ENCODE data around the gene SMYD5.

Gene SMYD5

GRCh38 chr2:73249636-73250035 is 35.6 kb downstream of the SMYD5 start:
- Histone ChIP-seq H4K5ac (ENCODE audit: low read length) (no peak overlapping the region), H3K36me3 (ENCODE audit: control insufficient read depth, insufficient read depth, low read length) (peaks cover 44% of the 10 kb centered on the region), H2BK15ac (replicated peaks; ENCODE audit: low read depth) (no peak overlapping the region), H3K79me2 (ENCODE audit: control insufficient read depth, insufficient read depth, low read length) (no peaks in the 10 kb centered on the region), H3K18ac (ENCODE audit: low read length) (no peak overlapping the region), H3K4me1 (ENCODE audit: control insufficient read depth, low read depth, low read length) (no peaks in the 10 kb centered on the region), H3K27ac (ENCODE audit: low read depth, low read length) (no peak overlapping the region), H3K4me2 (ENCODE audit: low read length) (no peak overlapping the region), H2BK5ac (ENCODE audit: low read length) (no peak overlapping the region), H3K4ac (ENCODE audit: low read depth, low read length) (no peak overlapping the region), H3K9ac (ENCODE audit: low read length) (no peak overlapping the region), H3K27me3 (ENCODE audit: insufficient read depth, low read length, poor library complexity) (no peaks in the 10 kb centered on the region), H3K23ac (ENCODE audit: low read length) (no peak overlapping the region), H3K4me3 (ENCODE audit: low read length) (no peak overlapping the region), H3K79me1 (ENCODE audit: low read length) (peaks cover 2% of the 10 kb centered on the region), H2AK5ac (ENCODE audit: low read length) (no peak overlapping the region), H3K56ac (ENCODE audit: low read length) (no peak overlapping the region), H2BK120ac (ENCODE audit: low read depth, low read length) (no peak overlapping the region), H4K8ac (ENCODE audit: low read depth, low read length) (no peak overlapping the region)
- no peak for DNase-seq
- WGBS (ENCODE audit: extremely low coverage, insufficient coverage, low lambda C conversion rate) = no CpG with 5 or more reads among the region's 9 CpGs

- no peak overlapping the region for H3K56ac ChIP-seq (ENCODE audit: low read length)
- no peak overlapping the region for H4K8ac ChIP-seq (ENCODE audit: low read depth, low read length)
- H3K27ac ChIP-seq (ENCODE audit: low read depth, low read length) = no peak overlapping the region
- no peak overlapping the region for H3K9ac ChIP-seq (ENCODE audit: low read length)
- no peaks in the 10 kb centered on the region for H3K27me3 ChIP-seq (ENCODE audit: insufficient read depth, low read length, poor library complexity)
- H3K23ac ChIP-seq (ENCODE audit: low read length) = no peak overlapping the region
- H3K79me2 ChIP-seq (ENCODE audit: control insufficient read depth, insufficient read depth, low read length) = no peaks in the 10 kb centered on the region
- H2BK120ac ChIP-seq (ENCODE audit: low read depth, low read length) = no peak overlapping the region
- H3K4me2 ChIP-seq (ENCODE audit: low read length) = no peak overlapping the region
- no peak overlapping the region for H2AK5ac ChIP-seq (ENCODE audit: low read length)
- no peak for DNase-seq
- peaks cover 39% of the 10 kb centered on the region for H3K36me3 ChIP-seq (ENCODE audit: control insufficient read depth, insufficient read depth, low read length)
- H3K79me1 ChIP-seq (ENCODE audit: low read length) = peaks cover 2% of the 10 kb centered on the region
- no peak overlapping the region for H3K18ac ChIP-seq (ENCODE audit: low read length)
- no peak overlapping the region for H3K4me3 ChIP-seq (ENCODE audit: low read length)
- no peak overlapping the region for H2BK15ac ChIP-seq (replicated peaks; ENCODE audit: low read depth)
- no CpG with 5 or more reads among the region's 17 CpGs for WGBS (ENCODE audit: extremely low coverage, insufficient coverage, low lambda C conversion rate)
- no peak overlapping the region for H2BK5ac ChIP-seq (ENCODE audit: low read length)
- H4K5ac ChIP-seq (ENCODE audit: low read length) = no peak overlapping the region
- no peaks in the 10 kb centered on the region for H3K4me1 ChIP-seq (ENCODE audit: control insufficient read depth, low read depth, low read length)
- no peak overlapping the region for H3K4ac ChIP-seq (ENCODE audit: low read depth, low read length)
Measured at GRCh38 chr2:73250872-73251846, 37.1 kb downstream of the SMYD5 start.

GRCh38 chr2:73252238-73253027 is 38.4 kb downstream of the SMYD5 start:
- no peaks in the 10 kb centered on the region for H3K79me2 ChIP-seq (ENCODE audit: control insufficient read depth, insufficient read depth, low read length)
- H3K27ac ChIP-seq (ENCODE audit: low read depth, low read length) = no peak overlapping the region
- H4K5ac ChIP-seq (ENCODE audit: low read length) = no peak overlapping the region
- no peaks in the 10 kb centered on the region for H3K27me3 ChIP-seq (ENCODE audit: insufficient read depth, low read length, poor library complexity)
- H3K36me3 ChIP-seq (ENCODE audit: control insufficient read depth, insufficient read depth, low read length) = peaks cover 35% of the 10 kb centered on the region
- no peak overlapping the region for H2BK15ac ChIP-seq (replicated peaks; ENCODE audit: low read depth)
- no peak overlapping the region for H3K56ac ChIP-seq (ENCODE audit: low read length)
- no peak overlapping the region for H2AK5ac ChIP-seq (ENCODE audit: low read length)
- no peak overlapping the region for H3K4ac ChIP-seq (ENCODE audit: low read depth, low read length)
- H3K9ac ChIP-seq (ENCODE audit: low read length) = no peak overlapping the region
- no peak overlapping the region for H3K4me2 ChIP-seq (ENCODE audit: low read length)
- no peak overlapping the region for H2BK120ac ChIP-seq (ENCODE audit: low read depth, low read length)
- H3K18ac ChIP-seq (ENCODE audit: low read length) = no peak overlapping the region
- H4K8ac ChIP-seq (ENCODE audit: low read depth, low read length) = no peak overlapping the region
- no peak overlapping the region for H3K4me3 ChIP-seq (ENCODE audit: low read length)
- no peaks in the 10 kb centered on the region for H3K79me1 ChIP-seq (ENCODE audit: low read length)
- H3K23ac ChIP-seq (ENCODE audit: low read length) = no peak overlapping the region
- no CpG with 5 or more reads among the region's 17 CpGs for WGBS (ENCODE audit: extremely low coverage, insufficient coverage, low lambda C conversion rate)
- no peaks in the 10 kb centered on the region for H3K4me1 ChIP-seq (ENCODE audit: control insufficient read depth, low read depth, low read length)
- DNase-seq = no peak
- no peak overlapping the region for H2BK5ac ChIP-seq (ENCODE audit: low read length)

- DNase-seq = no peak
- H3K36me3 ChIP-seq (ENCODE audit: control insufficient read depth, insufficient read depth, low read length) = peaks cover 30% of the 10 kb centered on the region
- no CpG with 5 or more reads among the region's 2 CpGs for WGBS (ENCODE audit: extremely low coverage, insufficient coverage, low lambda C conversion rate)
Measured at GRCh38 chr2:73253400-73253799, 39.4 kb downstream of the SMYD5 start.

GRCh38 chr2:73253901-73254300 is 39.9 kb downstream of the SMYD5 start:
- Histone ChIP-seq H3K18ac (ENCODE audit: low read length) (no peak overlapping the region), H3K27ac (ENCODE audit: low read depth, low read length) (no peak overlapping the region), H3K23ac (ENCODE audit: low read length) (no peak overlapping the region), H3K4me2 (ENCODE audit: low read length) (no peak overlapping the region), H3K9ac (ENCODE audit: low read length) (no peak overlapping the region), H3K4me1 (ENCODE audit: control insufficient read depth, low read depth, low read length) (no peaks in the 10 kb centered on the region), H4K5ac (ENCODE audit: low read length) (no peak overlapping the region), H4K8ac (ENCODE audit: low read depth, low read length) (no peak overlapping the region), H2BK5ac (ENCODE audit: low read length) (no peak overlapping the region), H3K4me3 (ENCODE audit: low read length) (no peak overlapping the region), H3K79me2 (ENCODE audit: control insufficient read depth, insufficient read depth, low read length) (no peaks in the 10 kb centered on the region), H2BK15ac (replicated peaks; ENCODE audit: low read depth) (no peak overlapping the region), H3K56ac (ENCODE audit: low read length) (no peak overlapping the region), H3K4ac (ENCODE audit: low read depth, low read length) (no peak overlapping the region), H3K36me3 (ENCODE audit: control insufficient read depth, insufficient read depth, low read length) (peaks cover 27% of the 10 kb centered on the region), H3K27me3 (ENCODE audit: insufficient read depth, low read length, poor library complexity) (no peaks in the 10 kb centered on the region), H3K79me1 (ENCODE audit: low read length) (no peaks in the 10 kb centered on the region), H2AK5ac (ENCODE audit: low read length) (no peak overlapping the region), H2BK120ac (ENCODE audit: low read depth, low read length) (no peak overlapping the region)
- DNase-seq = no peak
- WGBS (ENCODE audit: extremely low coverage, insufficient coverage, low lambda C conversion rate) = no CpG with 5 or more reads among the region's 3 CpGs

More at GRCh38 chr2:73253400-73253799, 39.4 kb downstream of the SMYD5 start:
- H3K27ac ChIP-seq (ENCODE audit: low read depth, low read length) = no peak overlapping the region
- H3K79me1 ChIP-seq (ENCODE audit: low read length) = no peaks in the 10 kb centered on the region
- H3K23ac ChIP-seq (ENCODE audit: low read length) = no peak overlapping the region
- no peak overlapping the region for H3K4ac ChIP-seq (ENCODE audit: low read depth, low read length)
- no peak overlapping the region for H2BK120ac ChIP-seq (ENCODE audit: low read depth, low read length)
- no peak overlapping the region for H2AK5ac ChIP-seq (ENCODE audit: low read length)
- H3K4me1 ChIP-seq (ENCODE audit: control insufficient read depth, low read depth, low read length) = no peaks in the 10 kb centered on the region
- H3K27me3 ChIP-seq (ENCODE audit: insufficient read depth, low read length, poor library complexity) = no peaks in the 10 kb centered on the region
- no peak overlapping the region for H3K9ac ChIP-seq (ENCODE audit: low read length)
- H3K4me2 ChIP-seq (ENCODE audit: low read length) = no peak overlapping the region
- H2BK5ac ChIP-seq (ENCODE audit: low read length) = no peak overlapping the region
- no peak overlapping the region for H3K18ac ChIP-seq (ENCODE audit: low read length)
- no peak overlapping the region for H2BK15ac ChIP-seq (replicated peaks; ENCODE audit: low read depth)
- H3K4me3 ChIP-seq (ENCODE audit: low read length) = no peak overlapping the region
- no peaks in the 10 kb centered on the region for H3K79me2 ChIP-seq (ENCODE audit: control insufficient read depth, insufficient read depth, low read length)
- no peak overlapping the region for H3K56ac ChIP-seq (ENCODE audit: low read length)
- H4K8ac ChIP-seq (ENCODE audit: low read depth, low read length) = no peak overlapping the region
- H4K5ac ChIP-seq (ENCODE audit: low read length) = no peak overlapping the region
